NCI-H2196 (cell line): Measurements from ENCODE around the gene LMBR1L.

Source experiments
- DNase-seq: peaks from one replicate; lab custom pipeline; 2025; ENCODE audit not compliant: unreplicated experiment; lab: John Stamatoyannopoulos, UW

Gene LMBR1L

DNA sequence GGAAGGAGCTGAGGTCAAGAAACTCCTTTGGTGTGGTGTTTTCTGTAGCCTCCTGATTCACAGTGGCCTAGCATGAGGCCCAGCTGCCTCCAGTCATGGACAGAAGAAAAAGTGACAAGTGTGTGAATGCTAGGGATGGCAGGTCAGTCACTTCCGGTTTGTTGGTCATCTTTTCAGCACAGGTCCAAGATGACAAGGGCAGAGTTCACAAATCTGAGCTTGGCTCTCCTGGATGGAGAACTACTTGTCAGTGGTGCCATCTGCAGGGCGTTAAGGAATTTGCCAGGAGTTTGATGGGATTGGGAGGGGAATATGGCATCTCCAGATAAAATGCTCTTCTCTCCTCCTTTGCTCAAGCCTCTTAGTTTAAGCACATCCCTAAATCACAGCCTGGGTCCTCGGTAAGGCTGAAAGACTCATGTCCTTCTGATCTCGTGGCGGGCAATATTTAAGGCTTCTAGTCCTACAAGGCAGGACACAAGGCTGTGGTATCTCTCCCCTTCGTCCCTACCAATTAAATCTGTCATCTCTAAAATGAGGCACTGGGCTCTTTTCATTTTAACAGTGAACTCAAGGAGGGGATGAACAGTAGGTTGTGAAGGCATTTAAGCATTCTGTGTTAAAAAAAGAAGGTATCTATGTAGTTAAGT, 10.5 kb upstream of the LMBR1L start:
- peak; percentile 57 for DNase-seq

GRCh38 chr12:49111206-49111605, 559 bp upstream of the LMBR1L start:
- no peak for DNase-seq

GRCh38 chr12:49109641-49110463, 795 bp downstream of the LMBR1L start:
- no peak for DNase-seq

DNA sequence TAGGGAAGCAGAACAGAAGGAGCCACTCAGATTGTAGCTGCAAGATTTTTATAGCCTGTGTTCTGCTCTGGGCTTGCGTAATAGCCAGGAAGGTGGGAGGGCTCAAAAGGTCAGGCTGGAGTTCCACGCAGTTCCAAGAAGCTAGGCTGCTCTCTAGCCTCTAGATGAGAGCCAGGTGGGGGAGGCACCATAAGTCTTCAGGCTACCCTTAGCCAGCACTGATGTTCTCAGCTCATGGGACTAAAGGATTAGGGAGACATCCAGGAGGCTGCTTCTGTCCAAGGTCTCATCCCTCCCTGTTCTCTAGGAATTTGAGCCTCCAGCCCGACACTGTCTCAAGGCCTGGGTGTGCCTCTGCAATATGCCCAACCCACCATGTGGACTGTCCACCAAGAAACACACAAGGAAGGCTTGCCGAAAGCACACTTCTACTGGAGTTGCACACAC, 1.7 kb downstream of the LMBR1L start:
- no peak for DNase-seq

- DNase-seq, result no peak
Measured at GRCh38 chr12:49105504-49106084, 5.1 kb downstream of the LMBR1L start.

- no peak for DNase-seq
Measured at GRCh38 chr12:49104822-49105221, 5.8 kb downstream of the LMBR1L start.

- DNase-seq, result no peak
Measured at GRCh38 chr12:49100380-49100779, 10.3 kb downstream of the LMBR1L start.

DNA sequence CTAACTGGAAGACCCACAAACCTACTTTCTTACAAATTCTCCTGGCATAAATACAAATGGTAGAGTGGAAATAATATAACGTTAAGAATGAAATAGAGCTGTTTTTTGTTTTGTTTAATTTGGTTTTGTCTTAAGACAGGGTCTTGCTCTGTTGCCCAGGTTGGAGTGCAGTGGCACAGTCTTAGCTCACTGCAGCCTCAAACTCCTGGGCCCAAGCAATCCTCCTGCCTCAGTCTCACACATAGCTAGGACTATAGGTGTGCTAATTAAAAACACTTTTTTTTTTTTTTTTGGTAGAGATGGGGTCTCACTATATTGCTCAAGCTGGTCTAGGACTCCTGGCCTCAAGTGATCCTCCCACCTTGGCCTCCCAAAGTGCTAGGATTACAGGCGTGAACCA, 11.9 kb downstream of the LMBR1L start:
- DNase-seq, result no peak

DNA sequence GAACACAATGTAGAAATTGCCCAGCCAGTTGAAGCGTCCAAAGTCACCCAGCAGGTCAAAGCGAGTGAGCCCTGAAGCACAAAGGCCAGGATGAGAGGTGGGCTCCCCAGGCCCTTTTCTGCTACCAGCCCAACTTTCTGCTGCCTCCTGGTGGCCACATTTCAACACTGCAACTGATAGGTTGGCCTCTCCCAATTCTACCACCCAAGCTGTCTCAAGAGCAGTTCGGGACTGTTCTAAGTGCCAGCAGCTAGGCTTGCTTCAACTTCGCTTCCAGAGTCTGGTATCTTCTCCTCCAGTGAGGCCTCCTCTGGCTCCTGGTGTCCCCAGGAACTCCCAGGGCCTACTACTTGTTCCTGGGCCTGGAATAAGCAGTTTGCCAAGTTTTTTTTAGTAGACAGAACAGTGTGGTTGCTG, 12.6 kb downstream of the LMBR1L start:
- peak; percentile 41 for DNase-seq

- DNase-seq, result no peak
Measured at GRCh38 chr12:49097381-49097780, 13.3 kb downstream of the LMBR1L start.

DNA sequence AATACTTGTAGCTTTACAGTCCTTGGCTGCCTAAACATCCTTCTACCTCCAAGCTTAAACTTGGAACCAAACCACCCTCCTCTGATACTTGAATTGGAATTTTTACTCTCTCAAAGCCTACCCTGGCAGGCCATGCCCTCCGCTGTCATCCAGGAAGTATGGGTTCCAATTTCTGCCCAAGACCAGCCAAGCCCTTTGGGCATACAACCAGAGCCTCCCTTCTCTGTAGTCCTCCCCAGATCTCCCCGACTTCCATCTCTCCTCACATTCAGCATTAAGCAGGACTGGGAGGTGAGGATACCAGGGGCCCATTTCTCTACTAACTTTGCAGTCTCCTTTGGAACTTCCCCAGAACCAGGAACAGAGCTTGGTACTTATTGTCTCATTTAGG, 15.7 kb downstream of the LMBR1L start:
- DNase-seq, result no peak

DNA sequence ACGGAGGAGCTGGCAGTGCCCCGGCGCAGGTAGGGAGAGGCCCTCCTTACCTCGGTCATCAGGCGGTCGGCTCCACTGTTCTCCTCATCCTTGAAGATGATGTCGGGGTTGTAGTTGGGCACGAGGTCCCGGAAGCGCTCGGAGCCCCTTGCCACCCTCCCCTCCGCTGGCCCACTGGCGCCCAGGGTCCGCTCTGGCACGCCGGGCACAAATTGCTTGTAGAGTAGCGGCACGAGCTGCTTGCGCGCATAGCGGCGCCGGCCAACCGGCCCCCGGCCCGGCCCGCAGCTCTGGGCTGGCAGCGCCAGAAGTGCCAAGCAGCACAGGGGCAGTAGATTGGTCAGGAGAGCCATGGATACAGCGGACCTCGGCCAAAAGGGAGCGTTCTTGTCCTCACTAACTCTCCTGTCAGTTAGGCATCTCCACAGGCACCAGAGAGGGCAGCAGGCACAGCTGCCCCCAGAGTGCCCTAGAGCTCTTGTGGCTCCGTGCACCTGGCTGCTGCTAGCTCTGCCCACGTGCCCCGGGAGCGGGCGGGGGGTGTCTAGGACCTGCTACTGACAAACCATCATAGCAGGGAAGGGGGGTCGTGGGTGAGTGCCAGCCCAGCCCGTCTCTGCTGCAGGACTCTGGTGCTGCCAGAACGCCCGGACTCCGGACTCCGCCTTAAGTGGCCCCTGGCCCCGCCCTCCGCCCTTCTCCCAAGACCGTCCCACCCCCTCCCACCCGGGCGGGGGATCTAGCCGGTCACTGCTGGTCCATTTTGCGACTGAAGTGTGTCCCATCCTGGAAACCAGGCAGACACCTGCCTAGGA, 16.3 kb downstream of the LMBR1L start, which contains the start of gene DHH:
Gene DHH, minus strand, starts transcription at position 642 of the 815 bp plus-strand sequence. Its CDS starts 289 bp downstream, at position 353.
- DNase-seq, result peak; percentile 51

GRCh38 chr12:49093792-49094159, 16.9 kb downstream of the LMBR1L start:
- no peak for DNase-seq

DNA sequence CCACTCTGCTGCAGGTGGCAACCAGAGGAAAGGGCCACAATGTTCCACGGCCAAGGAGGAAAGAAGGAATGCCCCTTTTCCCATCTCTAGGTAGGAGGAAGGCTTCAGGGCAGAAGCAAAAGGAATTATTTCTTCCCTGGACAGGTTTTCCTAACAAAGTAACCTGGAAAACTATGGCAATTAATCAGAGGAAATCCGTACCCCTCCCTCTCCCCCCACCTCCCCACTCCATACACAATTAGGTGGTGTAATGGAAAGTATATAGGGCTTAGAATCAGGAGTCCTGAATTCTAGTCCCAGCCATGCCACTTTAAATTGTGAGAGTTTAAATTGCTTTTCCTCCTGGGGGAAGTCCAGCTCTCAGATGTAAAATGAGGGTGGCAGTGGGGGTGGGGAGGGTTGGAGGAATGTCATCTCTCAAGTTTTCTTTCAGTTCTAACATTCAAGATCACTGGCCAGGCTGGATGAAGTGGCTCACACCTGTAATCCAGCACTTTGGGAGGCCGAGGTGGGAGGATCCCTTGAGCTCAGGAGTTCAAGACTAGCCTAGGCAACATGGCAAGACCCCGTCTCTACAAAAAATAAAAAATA, 17.7 kb downstream of the LMBR1L start:
- DNase-seq, result no peak

DNA sequence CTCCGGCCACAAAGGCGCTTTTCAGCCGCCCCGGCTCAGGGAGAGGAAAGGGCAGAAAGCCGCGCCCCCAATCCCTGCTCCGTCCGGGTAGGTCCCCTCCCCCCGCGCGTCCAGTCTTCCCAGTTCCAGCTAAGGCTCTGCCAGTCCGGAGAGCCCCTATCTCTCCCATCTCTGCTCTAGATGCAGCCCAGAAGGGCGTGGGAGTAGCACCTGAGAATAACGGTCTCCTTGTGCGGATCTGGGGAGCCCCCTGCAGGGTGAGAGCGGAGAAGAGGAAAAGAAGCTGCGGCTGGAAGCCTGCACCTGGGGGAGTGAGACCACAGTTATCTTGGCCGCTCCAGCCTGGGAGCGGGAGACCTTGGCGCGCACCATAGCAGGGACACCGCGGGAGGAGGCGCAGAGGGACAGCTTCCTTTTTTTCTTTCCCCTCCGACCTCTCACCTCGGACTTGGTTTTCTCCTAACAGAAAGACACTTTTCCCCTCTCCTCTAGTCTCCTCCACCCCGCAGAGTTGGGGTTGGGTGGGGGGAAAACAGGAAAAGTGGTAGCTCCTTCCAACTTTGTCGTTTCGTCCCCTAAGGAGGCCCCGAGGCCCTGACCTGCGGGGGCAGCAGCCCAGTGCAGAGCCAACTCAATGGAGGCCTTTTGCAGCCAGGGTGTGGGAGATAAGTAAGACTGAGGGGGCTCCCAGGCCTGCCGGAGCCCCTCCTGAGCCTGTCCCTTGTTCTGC, 18.4 kb downstream of the LMBR1L start:
- DNase-seq, result no peak

- DNase-seq, result no peak
Measured at GRCh38 chr12:49091836-49092085, 18.9 kb downstream of the LMBR1L start.

DNA sequence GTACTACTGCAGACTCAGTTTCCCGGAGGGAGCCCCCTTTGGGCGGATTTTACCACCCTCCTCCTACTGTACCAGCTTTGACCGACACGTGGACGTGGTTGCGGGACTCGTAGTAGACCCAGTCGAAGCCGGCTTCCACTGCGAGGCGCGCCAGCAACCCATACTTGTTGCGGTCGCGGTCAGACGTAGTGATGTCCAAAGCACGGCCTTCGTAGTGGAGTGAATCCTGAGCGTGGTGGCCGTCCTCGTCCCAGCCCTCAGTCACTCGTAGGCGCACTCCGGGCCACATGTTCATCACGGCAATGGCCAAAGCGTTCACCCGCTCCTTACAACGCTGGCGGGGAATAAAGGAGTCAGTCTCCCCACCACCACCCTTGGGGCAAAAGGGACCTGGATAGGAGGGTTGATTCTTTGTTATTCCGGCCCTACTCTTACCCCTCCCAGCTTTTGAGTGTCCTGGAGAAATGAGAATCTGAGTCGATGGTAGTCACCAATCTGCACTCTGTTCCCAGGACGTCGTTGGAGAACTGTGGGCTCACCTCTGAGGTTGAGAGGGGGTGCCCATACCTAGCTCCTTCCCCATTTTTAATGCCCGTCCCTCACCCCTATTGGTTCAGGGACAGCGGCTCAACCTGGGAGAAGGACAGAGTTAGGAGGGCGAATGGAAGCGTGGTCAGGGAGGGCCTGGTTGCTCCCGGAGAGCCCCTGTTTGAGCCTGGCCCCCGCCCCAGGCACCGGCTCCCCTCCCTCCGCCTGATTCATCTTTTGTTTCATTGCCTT, 19.4 kb downstream of the LMBR1L start:
- no peak for DNase-seq

GRCh38 chr12:49089821-49090773, 20.6 kb downstream of the LMBR1L start:
- no peak for DNase-seq

GRCh38 chr12:49088932-49089330, 21.7 kb downstream of the LMBR1L start:
- no peak for DNase-seq
